Muscle of leg (tissue), 11 donors: Measurements from ENCODE around the gene NRXN3. TPM values are rescaled to one million over a fixed set of nuclear protein-coding genes. Genes with fewer than 3 reads are reported as not detected.

Source experiments
- DNase-seq: peaks from one replicate; pipeline ENCODE4 v3.0.0; 2013
- H3K27ac ChIP-seq: one replicate; pipeline ENCODE4 v1.5.1; 2013; ENCODE audit warnings: mild to moderate bottlenecking, low read length, control low read depth
- H3K27me3 ChIP-seq: one replicate; pipeline ENCODE4 v1.6.1; 2013; ENCODE audit warnings: low read length; ENCODE audit not compliant: control insufficient read depth, insufficient read depth
- H3K36me3 ChIP-seq: one replicate; pipeline ENCODE4 v1.6.1; 2013; ENCODE audit warnings: low read length; ENCODE audit not compliant: control insufficient read depth, insufficient read depth
- H3K4me1 ChIP-seq: one replicate; pipeline ENCODE4 v1.6.1; 2013; ENCODE audit warnings: low read length; ENCODE audit not compliant: control insufficient read depth, insufficient read depth
- H3K4me3 ChIP-seq: one replicate; pipeline ENCODE4 v1.5.1; 2013; ENCODE audit warnings: low read length, control low read depth
- H3K9me3 ChIP-seq: replicated peaks from 2 replicates; pipeline ENCODE4 v1.6.1; 2013; ENCODE audit warnings: low read depth, low read length; ENCODE audit not compliant: control insufficient read depth
- WGBS: methylation state at CpG from one replicate; pipeline ENCODE4 v1.1.5; 2013; ENCODE audit warnings: missing lambda C conversion rate; ENCODE audit not compliant: insufficient coverage; 5-methylcytosine and 5-hydroxymethylcytosine counted together
- polyA plus RNA-seq, 8 donors: library from polyadenylated mRNA; unstranded; fragments of 120-200 nt; gene quantifications; one replicate each; pipeline versions ENCODE4 v1.2.1 to v1.2.3, GENCODE V29; 2013; ENCODE audit warnings: inconsistent platforms in 1 of 8, low replicate concordance in 1 of 8; ENCODE audit not compliant: insufficient read length in 8 of 8, insufficient read depth in 1 of 8
- total RNA-seq: library from RNA; stranded (reverse); fragments of 120-200 nt; gene quantifications from one replicate; pipeline ENCODE4 v1.2.4, GENCODE V29; 2013

Gene NRXN3
- total and polyA plus RNA-seq, 9 donors, result 0.49 to 1.9 (median 0.69) TPM

DNA sequence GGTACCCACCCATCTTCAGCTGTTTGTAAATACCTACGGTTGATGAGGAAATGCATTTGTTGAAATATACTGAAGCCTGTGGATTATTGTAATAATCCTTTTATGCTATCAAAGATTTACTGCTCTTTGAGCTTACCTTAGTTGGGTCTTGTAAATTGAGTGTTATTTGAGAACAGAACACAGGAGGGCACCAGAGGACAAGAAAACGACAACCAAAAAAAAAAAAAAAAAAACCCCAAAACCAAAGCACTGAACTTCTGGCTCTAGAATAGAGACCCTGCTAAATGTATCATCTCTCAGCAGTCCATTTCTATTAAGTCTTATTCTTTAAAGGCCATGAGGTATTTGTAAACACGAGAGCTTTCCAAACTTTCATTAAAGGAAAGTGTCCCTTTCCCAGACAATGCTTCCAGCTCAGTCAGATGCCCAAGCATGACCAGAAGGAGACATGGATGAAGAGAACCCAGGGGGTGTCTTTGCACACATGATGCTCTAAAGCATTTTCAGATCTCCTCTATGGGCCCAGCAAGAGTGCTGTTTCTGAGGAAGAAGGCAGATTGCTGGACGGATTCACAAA lies 763.9 kb downstream of the NRXN3 start:
- no peaks in the 10 kb centered on the region for H3K36me3 ChIP-seq
- no peak overlapping the region for H3K4me3 ChIP-seq
- no peaks in the 10 kb centered on the region for H3K27me3 ChIP-seq
- 0% methylated on average over 1 of the region's 4 CpGs for WGBS
- peak; percentile 24 for DNase-seq
- H3K9me3 ChIP-seq, result no peaks in the 10 kb centered on the region
- no peak overlapping the region for H3K27ac ChIP-seq
- H3K4me1 ChIP-seq, result no peaks in the 10 kb centered on the region

- H3K27me3 ChIP-seq, result no peaks in the 10 kb centered on the region
- no CpG with 5 or more reads among the region's 1 CpG for WGBS
- H3K36me3 ChIP-seq, result no peaks in the 10 kb centered on the region
- no peak overlapping the region for H3K27ac ChIP-seq
- no peaks in the 10 kb centered on the region for H3K9me3 ChIP-seq
- no peak overlapping the region for H3K4me3 ChIP-seq
- DNase-seq, result no peak
- no peaks in the 10 kb centered on the region for H3K4me1 ChIP-seq
Measured at GRCh38 chr14:78946949-78947348, 776.8 kb downstream of the NRXN3 start.

DNA sequence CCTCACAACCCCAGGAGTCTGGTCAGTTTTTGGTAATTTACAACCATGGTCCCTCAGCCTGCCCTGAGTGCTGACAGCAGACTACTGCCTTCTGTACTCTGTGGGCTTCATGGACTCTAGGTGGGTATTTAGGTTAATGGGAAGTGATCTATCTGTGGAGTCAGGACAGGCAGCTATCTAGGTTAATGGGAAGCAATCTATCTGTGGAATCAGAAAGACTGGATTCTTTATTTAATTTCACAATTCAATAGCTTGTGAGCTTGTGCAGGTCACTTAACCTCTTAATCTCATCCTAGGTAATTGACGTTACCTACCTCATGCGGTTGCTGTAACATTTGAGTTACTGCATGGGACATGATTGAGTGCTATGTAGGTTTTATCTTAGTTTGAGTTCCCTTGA lies 777.5 kb downstream of the NRXN3 start:
- H3K9me3 ChIP-seq, result no peaks in the 10 kb centered on the region
- WGBS, result no CpG with 5 or more reads among the region's 2 CpGs

GRCh38 chr14:78950649-78951048 lies 780.5 kb downstream of the NRXN3 start:
- Histone ChIP-seq H3K4me1 (no peaks in the 10 kb centered on the region), H3K27ac (no peak overlapping the region), H3K4me3 (no peak overlapping the region), H3K27me3 (no peaks in the 10 kb centered on the region), H3K9me3 (no peaks in the 10 kb centered on the region), H3K36me3 (no peaks in the 10 kb centered on the region)
- WGBS, result no CpG with 5 or more reads among the region's 3 CpGs
- DNase-seq, result no peak

More for the DNA sequence above, 777.5 kb downstream of the NRXN3 start:
- Histone ChIP-seq H3K4me3 (no peak overlapping the region), H3K4me1 (no peaks in the 10 kb centered on the region), H3K27me3 (no peaks in the 10 kb centered on the region), H3K36me3 (no peaks in the 10 kb centered on the region), H3K27ac (no peak overlapping the region)
- DNase-seq, result no peak

DNA sequence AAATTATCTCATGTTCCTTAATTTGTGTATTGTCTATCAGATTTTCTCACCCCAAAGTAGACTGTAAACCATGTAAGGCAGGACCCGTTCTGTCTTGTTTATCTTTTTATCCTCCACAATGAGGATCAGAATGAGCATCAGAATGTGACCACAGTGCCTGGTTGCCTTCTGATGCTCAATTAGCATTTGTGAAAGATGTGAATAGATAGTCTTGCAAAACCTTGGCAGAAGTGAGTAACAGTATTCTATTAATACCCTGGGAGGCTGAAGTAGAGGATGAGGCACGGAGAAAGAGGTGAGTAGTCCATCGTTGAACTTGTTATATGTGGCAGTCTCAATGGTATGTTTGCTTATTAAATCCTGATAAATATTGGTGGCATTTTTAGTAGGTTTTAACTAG lies 781.4 kb downstream of the NRXN3 start:
- no peaks in the 10 kb centered on the region for H3K36me3 ChIP-seq
- WGBS, result 90% methylated on average over 2 of the region's 3 CpGs

GRCh38 chr14:78959674-78960264 lies 789.6 kb downstream of the NRXN3 start:
- no peak overlapping the region for H3K27ac ChIP-seq
- no peaks in the 10 kb centered on the region for H3K27me3 ChIP-seq
- no peaks in the 10 kb centered on the region for H3K4me1 ChIP-seq
- WGBS, result no CpG with 5 or more reads among the region's 9 CpGs
- H3K9me3 ChIP-seq, result no peaks in the 10 kb centered on the region
- no peak overlapping the region for H3K4me3 ChIP-seq
- H3K36me3 ChIP-seq, result no peaks in the 10 kb centered on the region
- DNase-seq, result peak; percentile 86

More for the DNA sequence above, 781.4 kb downstream of the NRXN3 start:
- no peaks in the 10 kb centered on the region for H3K4me1 ChIP-seq
- no peaks in the 10 kb centered on the region for H3K27me3 ChIP-seq
- no peak for DNase-seq
- H3K4me3 ChIP-seq, result no peak overlapping the region
- no peak overlapping the region for H3K27ac ChIP-seq
- no peaks in the 10 kb centered on the region for H3K9me3 ChIP-seq

GRCh38 chr14:78967111-78967809 lies 797.1 kb downstream of the NRXN3 start:
- DNase-seq, result no peak
- 89% methylated on average over 5 of the region's 10 CpGs for WGBS
- Histone ChIP-seq H3K27me3 (no peaks in the 10 kb centered on the region), H3K4me3 (no peak overlapping the region), H3K27ac (no peak overlapping the region), H3K36me3 (no peaks in the 10 kb centered on the region), H3K4me1 (no peaks in the 10 kb centered on the region), H3K9me3 (no peaks in the 10 kb centered on the region)

- Histone ChIP-seq H3K27ac (no peak overlapping the region), H3K36me3 (no peaks in the 10 kb centered on the region), H3K27me3 (no peaks in the 10 kb centered on the region), H3K4me3 (no peak overlapping the region), H3K9me3 (no peaks in the 10 kb centered on the region), H3K4me1 (no peaks in the 10 kb centered on the region)
- DNase-seq, result no peak
- 88% methylated on average over 5 of the region's 6 CpGs for WGBS
Measured at GRCh38 chr14:78968265-78968664, 798.1 kb downstream of the NRXN3 start.

DNA sequence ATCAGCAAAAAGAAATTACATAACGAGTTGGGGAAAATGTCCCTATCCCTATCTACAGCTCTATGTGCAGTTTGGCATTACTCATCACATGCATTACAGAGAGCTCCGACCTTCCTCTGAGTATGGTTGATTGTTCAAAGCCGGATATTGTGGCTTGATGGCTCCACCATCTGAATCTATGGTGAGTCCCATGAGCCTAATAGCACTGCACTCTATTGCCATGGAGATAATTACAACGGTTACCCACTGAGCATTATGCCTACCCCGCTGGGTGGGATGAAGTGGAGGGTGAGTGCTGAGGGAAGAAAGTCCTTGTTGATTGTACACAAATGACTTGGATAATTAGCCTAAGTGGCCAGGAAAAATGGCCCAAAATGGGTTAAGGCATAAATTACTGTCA lies 800.5 kb downstream of the NRXN3 start:
- H3K4me3 ChIP-seq, result no peak overlapping the region
- no peak for DNase-seq
- no peak overlapping the region for H3K27ac ChIP-seq
- no peaks in the 10 kb centered on the region for H3K9me3 ChIP-seq
- no peaks in the 10 kb centered on the region for H3K27me3 ChIP-seq
- WGBS, result 74% methylated on average over 2 of the region's 5 CpGs
- H3K36me3 ChIP-seq, result no peaks in the 10 kb centered on the region
- H3K4me1 ChIP-seq, result no peaks in the 10 kb centered on the region

DNA sequence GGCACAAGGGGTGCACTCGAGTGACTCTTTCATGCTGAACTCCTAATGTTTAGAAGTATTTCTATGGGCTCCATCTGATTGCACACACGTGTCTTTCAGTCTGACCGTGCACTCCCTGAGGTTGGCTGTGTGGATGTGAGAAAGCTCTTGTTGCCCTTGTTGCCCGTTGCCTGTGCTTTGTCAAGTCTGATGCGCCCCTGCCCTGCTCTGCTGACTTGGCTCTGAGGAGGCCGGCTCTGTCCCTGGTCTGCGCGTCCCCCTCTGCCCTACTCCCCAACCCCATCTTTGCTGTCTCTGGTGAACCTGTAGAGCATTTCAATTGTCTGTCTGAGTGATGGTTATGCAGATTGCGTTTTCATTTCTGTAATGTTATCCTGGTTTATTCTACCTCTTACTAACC lies 802.3 kb downstream of the NRXN3 start:
- 100% methylated on average over 1 of the region's 9 CpGs for WGBS
- Histone ChIP-seq H3K27me3 (no peaks in the 10 kb centered on the region), H3K4me1 (no peaks in the 10 kb centered on the region), H3K9me3 (no peaks in the 10 kb centered on the region), H3K27ac (no peak overlapping the region), H3K36me3 (no peaks in the 10 kb centered on the region), H3K4me3 (no peak overlapping the region)
- no peak for DNase-seq
